CD1c-positive myeloid dendritic cell (primary cell): ENCODE measurements around the gene VPS72.

ENCODE experiments used
- DNase-seq: peaks from one replicate; pipeline ENCODE4 v3.0.0-alpha.2; 2016; ENCODE audit errors: extremely low spot score

Gene VPS72

GRCh38 chr1:151145304-151146071 lies 44.5 kb downstream of the VPS72 start:
- no peak for DNase-seq

GRCh38 chr1:151144474-151145303 lies 45.3 kb downstream of the VPS72 start:
- no peak for DNase-seq

- no peak for DNase-seq
These were observed 46.0 kb downstream of the VPS72 start for GRCh38 chr1:151143986-151144385.

- DNase-seq, result no peak
These were observed 47.0 kb downstream of the VPS72 start for GRCh38 chr1:151143057-151143435.

- no peak for DNase-seq
These were observed 47.5 kb downstream of the VPS72 start for GRCh38 chr1:151142411-151143056.

GRCh38 chr1:151137789-151138188 lies 52.2 kb downstream of the VPS72 start:
- DNase-seq, result no peak

GRCh38 chr1:151135433-151136385 lies 54.3 kb downstream of the VPS72 start:
- no peak for DNase-seq

GRCh38 chr1:151134991-151135390 lies 55.0 kb downstream of the VPS72 start:
- no peak for DNase-seq

- no peak for DNase-seq
These were observed 55.6 kb downstream of the VPS72 start for GRCh38 chr1:151134396-151134795.

- DNase-seq, result no peak
These were observed 56.8 kb downstream of the VPS72 start for GRCh38 chr1:151133018-151133806.

- no peak for DNase-seq
These were observed 57.5 kb downstream of the VPS72 start for GRCh38 chr1:151132335-151133017.

- DNase-seq, result no peak
These were observed 58.2 kb downstream of the VPS72 start for GRCh38 chr1:151131701-151132334.

- DNase-seq, result peak; percentile 71
These were observed 58.9 kb downstream of the VPS72 start for GRCh38 chr1:151130987-151131586.

- DNase-seq, result no peak
These were observed 61.2 kb downstream of the VPS72 start for GRCh38 chr1:151128800-151129199.
